ENCODE results near the gene CCDC3.

Gene CCDC3

GRCh38 chr10:12958546-12959110, 42.9 kb downstream of the CCDC3 start:
- H3K27me3 ChIP-seq (ENCODE audit: insufficient read depth, low read length), result no peaks in the 10 kb centered on the region
- no peak overlapping the region for H3K4me2 ChIP-seq (ENCODE audit: low read length)
- H3K4me3 ChIP-seq (ENCODE audit: low read depth, low read length, poor library complexity, severe bottlenecking), result no peak overlapping the region
- H3K36me3 ChIP-seq (ENCODE audit: insufficient read depth, low read length), result no peaks in the 10 kb centered on the region
- no peaks in the 10 kb centered on the region for H4K20me1 ChIP-seq (ENCODE audit: insufficient read depth, low read length)
- no peaks in the 10 kb centered on the region for H3K79me2 ChIP-seq (ENCODE audit: insufficient read depth, low read length)
- TF ChIP-seq CTCF (IDR thresholded peaks at IDR 0.05; ENCODE audit: low read length) (no peak), EZH2 (IDR thresholded peaks at IDR 0.05; ENCODE audit: borderline replicate concordance, low read length) (no peak)
- no peak overlapping the region for H3K9ac ChIP-seq (ENCODE audit: low read length)
- H3K9me3 ChIP-seq (ENCODE audit: low read length), result no peaks in the 10 kb centered on the region
- H3K27ac ChIP-seq (ENCODE audit: low read depth, low read length, poor library complexity, severe bottlenecking), result no peak overlapping the region
- H3K4me1 ChIP-seq (ENCODE audit: insufficient read depth, low read length, severe bottlenecking), result no peaks in the 10 kb centered on the region
- no peaks in the 10 kb centered on the region for H3F3A ChIP-seq (ENCODE audit: insufficient read depth, low read length)
- H3K9me2 ChIP-seq (ENCODE audit: low read depth, low read length), result no peaks in the 10 kb centered on the region
- no peak overlapping the region for H2AFZ ChIP-seq (ENCODE audit: low read length)

- Histone ChIP-seq H3K4me2 (ENCODE audit: low read length) (no peak overlapping the region), H3F3A (ENCODE audit: insufficient read depth, low read length) (no peaks in the 10 kb centered on the region), H4K20me1 (ENCODE audit: insufficient read depth, low read length) (no peaks in the 10 kb centered on the region), H3K4me3 (ENCODE audit: low read depth, low read length, poor library complexity, severe bottlenecking) (no peak overlapping the region), H3K4me1 (ENCODE audit: insufficient read depth, low read length, severe bottlenecking) (no peaks in the 10 kb centered on the region), H2AFZ (ENCODE audit: low read length) (no peak overlapping the region), H3K9me2 (ENCODE audit: low read depth, low read length) (no peaks in the 10 kb centered on the region), H3K27ac (ENCODE audit: low read depth, low read length, poor library complexity, severe bottlenecking) (no peak overlapping the region), H3K9me3 (ENCODE audit: low read length) (no peaks in the 10 kb centered on the region), H3K36me3 (ENCODE audit: insufficient read depth, low read length) (no peaks in the 10 kb centered on the region), H3K79me2 (ENCODE audit: insufficient read depth, low read length) (no peaks in the 10 kb centered on the region), H3K9ac (ENCODE audit: low read length) (no peak overlapping the region), H3K27me3 (ENCODE audit: insufficient read depth, low read length) (no peaks in the 10 kb centered on the region)
- TF ChIP-seq EZH2 (IDR thresholded peaks at IDR 0.05; ENCODE audit: borderline replicate concordance, low read length) (no peak), CTCF (IDR thresholded peaks at IDR 0.05; ENCODE audit: low read length) (no peak)
These were observed 44.4 kb downstream of the CCDC3 start for GRCh38 chr10:12957081-12957480.

- no peaks in the 10 kb centered on the region for H3K9me3 ChIP-seq (ENCODE audit: low read length)
- H3K27me3 ChIP-seq (ENCODE audit: insufficient read depth, low read length), result no peaks in the 10 kb centered on the region
- H4K20me1 ChIP-seq (ENCODE audit: insufficient read depth, low read length), result no peaks in the 10 kb centered on the region
- H2AFZ ChIP-seq (ENCODE audit: low read length), result no peak overlapping the region
- TF ChIP-seq CTCF (IDR thresholded peaks at IDR 0.05; ENCODE audit: low read length) (no peak), EZH2 (IDR thresholded peaks at IDR 0.05; ENCODE audit: borderline replicate concordance, low read length) (no peak)
- no peaks in the 10 kb centered on the region for H3F3A ChIP-seq (ENCODE audit: insufficient read depth, low read length)
- H3K79me2 ChIP-seq (ENCODE audit: insufficient read depth, low read length), result no peaks in the 10 kb centered on the region
- H3K4me1 ChIP-seq (ENCODE audit: insufficient read depth, low read length, severe bottlenecking), result no peaks in the 10 kb centered on the region
- H3K36me3 ChIP-seq (ENCODE audit: insufficient read depth, low read length), result no peaks in the 10 kb centered on the region
- no peak overlapping the region for H3K9ac ChIP-seq (ENCODE audit: low read length)
- no peak overlapping the region for H3K4me2 ChIP-seq (ENCODE audit: low read length)
- no peak overlapping the region for H3K27ac ChIP-seq (ENCODE audit: low read depth, low read length, poor library complexity, severe bottlenecking)
- no peaks in the 10 kb centered on the region for H3K9me2 ChIP-seq (ENCODE audit: low read depth, low read length)
- no peak overlapping the region for H3K4me3 ChIP-seq (ENCODE audit: low read depth, low read length, poor library complexity, severe bottlenecking)
These were observed 46.6 kb downstream of the CCDC3 start for GRCh38 chr10:12954866-12955265.

Data from OCI-LY1 (cell line).